Measurements from ENCODE around the gene ATRX. TPM values are rescaled to one million over a fixed set of nuclear protein-coding genes. Genes with fewer than 3 reads are reported as not detected.

ATRX gene
- total and polyA plus RNA-seq, 2 of the 8 experiments (the other 6 are each of a cell fraction or from before 2014, with no cell fraction given), result 28.4 to 97.8 TPM

GRCh38 chrX:77505227-77505626 is 280.8 kb downstream of the ATRX start:
- Histone ChIP-seq H3K9ac (replicated peaks in 1 of 4; ENCODE audit: extremely low read depth in 1 of 4, low read depth in 3 of 4, low read length in 3 of 4) (no peak overlapping the region), H3K36me3 (ENCODE audit: control insufficient read depth in 2 of 4, insufficient read depth in 4 of 4, low read length in 3 of 4) (peaks cover 0 to 8% (median under 1%) of the 10 kb centered on the region in 4 experiments; a peak in 2 of 8 replicates), H2BK5ac (ENCODE audit: low read depth, low read length) (no peak overlapping the region), H3K4ac (replicated peaks; ENCODE audit: insufficient read length, low read depth, low read length) (no peak overlapping the region), H2BK120ac (replicated peaks; ENCODE audit: low read depth, low read length) (no peak overlapping the region), H3K56ac (replicated peaks; ENCODE audit: insufficient read length, low read depth, low read length) (no peak overlapping the region), H4K91ac (replicated peaks; ENCODE audit: insufficient read length, low read length) (no peak overlapping the region), H3K79me1 (ENCODE audit: low read depth, low read length) (no peaks in the 10 kb centered on the region), H4K8ac (ENCODE audit: extremely low read depth, insufficient read depth, low read length) (no peak overlapping the region), H3K4me1 (replicated peaks in 1 of 4; ENCODE audit: control insufficient read depth in 3 of 4, insufficient read depth in 4 of 4, low read length in 3 of 4) (peaks cover 0 to 5% (median 2%) of the 10 kb centered on the region in 4 experiments; a peak in 1 of 7 replicates), H3K23ac (ENCODE audit: insufficient read length) (no peak overlapping the region), H3K79me2 (ENCODE audit: control insufficient read depth in 1 of 2, insufficient read depth in 2 of 2, low read length in 2 of 2) (no peaks in the 10 kb centered on the region), H3K18ac (ENCODE audit: extremely low read depth, low read length) (no peak overlapping the region), H4K20me1 (replicated peaks in 1 of 2; ENCODE audit: control insufficient read depth in 1 of 2, insufficient read depth in 2 of 2, low read length in 2 of 2) (no peaks in the 10 kb centered on the region), H2AFZ (ENCODE audit: low read length) (no peak overlapping the region), H2BK15ac (ENCODE audit: low read length) (no peak overlapping the region), H3K14ac (ENCODE audit: insufficient read length) (no peak overlapping the region), H2BK20ac (ENCODE audit: low read length) (no peak overlapping the region), H2BK12ac (ENCODE audit: low read depth, low read length) (no peak overlapping the region), H3K27me3 (replicated peaks in 1 of 4; ENCODE audit: control insufficient read depth in 3 of 4, extremely low read depth in 1 of 4, insufficient read depth in 3 of 4, low read length in 3 of 4) (no peaks in the 10 kb centered on the region), H3K9me3 (ENCODE audit: insufficient read depth in 2 of 2, low read depth in 1 of 2, low read length in 1 of 2) (no peaks in the 10 kb centered on the region), H4K5ac (ENCODE audit: insufficient read length, low read depth, low read length) (no peak overlapping the region), H3K23me2 (ENCODE audit: low read depth, low read length) (no peaks in the 10 kb centered on the region), H3K4me2 (ENCODE audit: insufficient read depth in 1 of 2, low read depth in 2 of 2, low read length in 2 of 2) (no peak overlapping the region), H3K4me3 (ENCODE audit: extremely low read depth in 1 of 4, insufficient read depth in 2 of 4, low read depth in 3 of 4, low read length in 4 of 4) (no peak overlapping the region), H3K27ac (ENCODE audit: low read depth, low read length) (no peak overlapping the region), H2AK5ac (ENCODE audit: low read depth, low read length) (no peak overlapping the region)
- FAIRE-seq, result no peak
- ChIA-PET CTCF (ENCODE audit: partially characterized antibody) (interaction anchor here (0.8 kb wide), 1 partner anchor 125 kb away, joined by 3 read pairs; no protein-coding TSS in a partner anchor), POLR2A (ENCODE audit: partially characterized antibody) (no interaction called here)
- 90% methylated on average over 2 of the region's 2 CpGs; no CpG with 5 or more reads in 1 of the 2 experiments for WGBS, 2 experiments (ENCODE audit: extremely low coverage in 1 of 2, insufficient coverage in 1 of 2, insufficient read length in 1 of 2, insufficient replicate concordance in 2 of 2, low coverage in 1 of 2, low lambda C conversion rate in 2 of 2, missing lambda C conversion rate in 1 of 2)
- DNase-seq (ENCODE audit: low read depth in 1 of 2, low spot score in 2 of 2), result no peak
- TF ChIP-seq HDAC6 (IDR thresholded peaks at IDR 0.05; ENCODE audit: low read depth, low read length) (no peak), SUZ12 (IDR thresholded peaks at IDR 0.05; ENCODE audit: low read length) (no peak), JUND (IDR thresholded peaks at IDR 0.05; ENCODE audit: low read length) (no peak), POLR2A (IDR thresholded peaks at IDR 0.05; ENCODE audit: control extremely low read depth in 1 of 2, low read depth in 2 of 2, low read length in 2 of 2) (no peak), RXRA (IDR thresholded peaks at IDR 0.05; ENCODE audit: insufficient read depth, low read depth, low read length) (no peak), SP2 (IDR thresholded peaks at IDR 0.05; ENCODE audit: low read length) (no peak), E2F6 (IDR thresholded peaks at IDR 0.05) (no peak), SP4 (IDR thresholded peaks at IDR 0.05; ENCODE audit: low read length) (no peak), CBX8 (IDR thresholded peaks at IDR 0.05; ENCODE audit: borderline replicate concordance, low read depth, low read length) (no peak), BCL11A (IDR thresholded peaks at IDR 0.05; ENCODE audit: low read depth in 2 of 2, low read length in 2 of 2) (no peak), CHD2 (IDR thresholded peaks at IDR 0.05; ENCODE audit: low read length) (no peak), TEAD4 (IDR thresholded peaks at IDR 0.05; ENCODE audit: low read depth, low read length) (no peak), CTBP2 (IDR thresholded peaks at IDR 0.05; ENCODE audit: borderline replicate concordance, insufficient read depth, insufficient read length, low read length) (no peak), SIX5 (IDR thresholded peaks at IDR 0.05; ENCODE audit: low read depth, low read length) (no peak), SRF (IDR thresholded peaks at IDR 0.05; ENCODE audit: low read depth, low read length) (no peak)

All from H1 (cell line).